GM23338 (cell line): Measurements from ENCODE around the gene AFF3. TPM values are rescaled to one million over a fixed set of nuclear protein-coding genes. Genes with fewer than 3 reads are reported as not detected.

Experiments
- ATAC-seq: fragments of 200-7000 bp; cut with Tn5 transposase; 3 replicates; pipeline ENCODE4 v1.9.1; 2020
- DNase-seq: peaks from one replicate; pipeline ENCODE4 v3.0.0-alpha.2; 2015; ENCODE audit warnings: low spot score
- H2AFZ ChIP-seq: fragments of 200-600 bp; sonication (generic); 2 replicates; pipeline ENCODE4 v1.8.0; 2016; ENCODE audit warnings: antibody characterized with exemption, mild to moderate bottlenecking, moderate library complexity
- H3F3A ChIP-seq: fragments of 200-600 bp; sonication (generic); replicated peaks from 2 replicates; pipeline ENCODE4 v1.8.0; 2017; ENCODE audit warnings: antibody characterized with exemption, mixed run types, low read depth
- H3K27ac ChIP-seq: fragments of 200-600 bp; sonication (generic); 2 replicates; pipeline ENCODE4 v1.6.1; 2016; ENCODE audit warnings: low read depth
- H3K27me3 ChIP-seq: fragments of 200-600 bp; sonication (generic); 2 replicates; pipeline ENCODE4 v1.8.0; 2016; ENCODE audit warnings: mild to moderate bottlenecking, mixed run types, moderate library complexity; ENCODE audit not compliant: insufficient read depth
- H3K36me3 ChIP-seq: fragments of 200-600 bp; sonication (generic); 2 replicates; pipeline ENCODE4 v1.8.0; 2016; ENCODE audit warnings: mild to moderate bottlenecking; ENCODE audit not compliant: insufficient read depth
- H3K4me1 ChIP-seq: fragments of 200-600 bp; sonication (generic); 2 replicates; pipeline ENCODE4 v1.8.0; 2016; ENCODE audit warnings: mild to moderate bottlenecking, moderate library complexity; ENCODE audit not compliant: insufficient read depth
- H3K4me2 ChIP-seq: fragments of 200-600 bp; sonication (generic); 2 replicates; pipeline ENCODE4 v1.7.1; 2017; ENCODE audit warnings: mixed run types
- H3K4me3 ChIP-seq: fragments of 200-600 bp; sonication (generic); 2 replicates; pipeline ENCODE4 v1.6.1; 2016; ENCODE audit warnings: mixed run types
- H3K79me2 ChIP-seq: fragments of 200-600 bp; sonication (generic); replicated peaks from 2 replicates; pipeline ENCODE4 v1.8.0; 2017; ENCODE audit warnings: mild to moderate bottlenecking; ENCODE audit not compliant: insufficient read depth
- H3K9me2 ChIP-seq: fragments of 200-600 bp; sonication (generic); 2 replicates; pipeline ENCODE4 v1.8.0; 2017; ENCODE audit not compliant: insufficient read depth
- H4K20me1 ChIP-seq: fragments of 200-600 bp; sonication (generic); replicated peaks from 2 replicates; pipeline ENCODE4 v1.8.0; 2017; ENCODE audit warnings: mild to moderate bottlenecking; ENCODE audit not compliant: insufficient read depth
- H3K27ac Mint-ChIP-seq: 2 replicates; pipeline ENCODE4 v1.8.0; 2020; ENCODE audit warnings: inconsistent platforms, mild to moderate bottlenecking, moderate library complexity, mixed read lengths
- H3K27me3 Mint-ChIP-seq: 3 replicates; pipeline ENCODE4 v1.8.0; 2022; ENCODE audit warnings: low read depth, mild to moderate bottlenecking, moderate library complexity, mixed read lengths, inconsistent platforms; ENCODE audit not compliant: insufficient read depth, poor library complexity
- H3K36me3 Mint-ChIP-seq: 3 replicates; pipeline ENCODE4 v1.8.0; 2021; ENCODE audit warnings: low read depth, mild to moderate bottlenecking, inconsistent platforms, moderate library complexity, mixed read lengths
- H3K4me1 Mint-ChIP-seq: 3 replicates; pipeline ENCODE4 v1.8.0; 2020; ENCODE audit warnings: mild to moderate bottlenecking, inconsistent platforms, mixed read lengths
- H3K4me3 Mint-ChIP-seq: 3 replicates; pipeline ENCODE4 v1.8.0; 2021; ENCODE audit warnings: moderate library complexity, mild to moderate bottlenecking, inconsistent platforms, mixed read lengths
- H3K9me3 Mint-ChIP-seq: 3 replicates; pipeline ENCODE4 v1.8.0; 2020; ENCODE audit warnings: moderate library complexity, mild to moderate bottlenecking, inconsistent platforms, mixed read lengths
- EZH2 ChIP-seq: fragments of 200-600 bp; sonication (generic); IDR thresholded peaks from one replicate; pipeline ENCODE4 v1.8.0; 2017; ENCODE audit warnings: antibody characterized with exemption, mild to moderate bottlenecking, low read depth; ENCODE audit not compliant: unreplicated experiment
- EZH2phosphoT487 ChIP-seq: fragments of 200-600 bp; sonication (generic); IDR thresholded peaks from one replicate; pipeline ENCODE4 v1.8.1; 2018; ENCODE audit warnings: antibody characterized with exemption; ENCODE audit not compliant: unreplicated experiment
- REST ChIP-seq: IDR thresholded peaks from one replicate; pipeline ENCODE4 v1.6.1; 2018; ENCODE audit warnings: antibody characterized with exemption; ENCODE audit not compliant: unreplicated experiment
- ZNF331 ChIP-seq: fragments of 250-450 bp; sonication (Bioruptor Pico); IDR thresholded peaks from 2 replicates; pipeline ENCODE4 v1.5.0; 2020; ENCODE audit warnings: low read depth, mild to moderate bottlenecking, moderate library complexity
- polyA plus RNA-seq: library from polyadenylated mRNA; unstranded; fragments of >200 nt; fragmentation: Nextera tagmentation; extraction: Ambion mirVana; gene quantifications from 2 replicates; pipeline ENCODE4 v1.2.1, GENCODE V29; 2016
- total RNA-seq: library from RNA; depleted of rRNA; stranded (reverse); fragments of >200 nt; shearing (Covaris generic); gene quantifications from 2 replicates; pipeline ENCODE4 v1.2.3, GENCODE V29; 2014
- TF ChIP-seq, protein P1 (sequence below): fragments of 250-450 bp; sonication (Bioruptor Pico); IDR thresholded peaks from 2 replicates; pipeline ENCODE4 v1.5.0; 2020; ENCODE audit warnings: mild to moderate bottlenecking, moderate library complexity

AFF3 gene
- total and polyA plus RNA-seq, 2 experiments from 2014 or later, result 0.73 to 1.4 TPM

DNA sequence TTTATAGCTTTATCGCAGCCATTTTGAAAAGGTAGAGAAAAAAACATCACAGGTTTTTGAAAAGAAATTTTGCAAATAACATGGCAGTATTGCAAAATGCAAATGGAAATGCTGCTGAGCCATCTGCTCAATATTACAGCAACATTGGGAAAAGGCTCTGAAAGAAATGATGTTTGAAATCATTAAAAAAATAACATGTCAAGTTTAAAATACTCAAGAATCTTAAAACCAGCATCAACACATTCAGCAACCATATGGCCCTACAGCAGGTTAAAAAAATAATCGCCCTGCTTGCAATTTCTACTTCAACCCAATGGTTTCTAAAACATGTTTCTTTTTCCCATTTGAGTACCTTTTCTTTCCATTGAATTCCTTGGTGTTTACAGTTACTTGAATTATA is 289.4 kb downstream of the AFF3 start (continued):
- TF ChIP-seq, protein P1, sequence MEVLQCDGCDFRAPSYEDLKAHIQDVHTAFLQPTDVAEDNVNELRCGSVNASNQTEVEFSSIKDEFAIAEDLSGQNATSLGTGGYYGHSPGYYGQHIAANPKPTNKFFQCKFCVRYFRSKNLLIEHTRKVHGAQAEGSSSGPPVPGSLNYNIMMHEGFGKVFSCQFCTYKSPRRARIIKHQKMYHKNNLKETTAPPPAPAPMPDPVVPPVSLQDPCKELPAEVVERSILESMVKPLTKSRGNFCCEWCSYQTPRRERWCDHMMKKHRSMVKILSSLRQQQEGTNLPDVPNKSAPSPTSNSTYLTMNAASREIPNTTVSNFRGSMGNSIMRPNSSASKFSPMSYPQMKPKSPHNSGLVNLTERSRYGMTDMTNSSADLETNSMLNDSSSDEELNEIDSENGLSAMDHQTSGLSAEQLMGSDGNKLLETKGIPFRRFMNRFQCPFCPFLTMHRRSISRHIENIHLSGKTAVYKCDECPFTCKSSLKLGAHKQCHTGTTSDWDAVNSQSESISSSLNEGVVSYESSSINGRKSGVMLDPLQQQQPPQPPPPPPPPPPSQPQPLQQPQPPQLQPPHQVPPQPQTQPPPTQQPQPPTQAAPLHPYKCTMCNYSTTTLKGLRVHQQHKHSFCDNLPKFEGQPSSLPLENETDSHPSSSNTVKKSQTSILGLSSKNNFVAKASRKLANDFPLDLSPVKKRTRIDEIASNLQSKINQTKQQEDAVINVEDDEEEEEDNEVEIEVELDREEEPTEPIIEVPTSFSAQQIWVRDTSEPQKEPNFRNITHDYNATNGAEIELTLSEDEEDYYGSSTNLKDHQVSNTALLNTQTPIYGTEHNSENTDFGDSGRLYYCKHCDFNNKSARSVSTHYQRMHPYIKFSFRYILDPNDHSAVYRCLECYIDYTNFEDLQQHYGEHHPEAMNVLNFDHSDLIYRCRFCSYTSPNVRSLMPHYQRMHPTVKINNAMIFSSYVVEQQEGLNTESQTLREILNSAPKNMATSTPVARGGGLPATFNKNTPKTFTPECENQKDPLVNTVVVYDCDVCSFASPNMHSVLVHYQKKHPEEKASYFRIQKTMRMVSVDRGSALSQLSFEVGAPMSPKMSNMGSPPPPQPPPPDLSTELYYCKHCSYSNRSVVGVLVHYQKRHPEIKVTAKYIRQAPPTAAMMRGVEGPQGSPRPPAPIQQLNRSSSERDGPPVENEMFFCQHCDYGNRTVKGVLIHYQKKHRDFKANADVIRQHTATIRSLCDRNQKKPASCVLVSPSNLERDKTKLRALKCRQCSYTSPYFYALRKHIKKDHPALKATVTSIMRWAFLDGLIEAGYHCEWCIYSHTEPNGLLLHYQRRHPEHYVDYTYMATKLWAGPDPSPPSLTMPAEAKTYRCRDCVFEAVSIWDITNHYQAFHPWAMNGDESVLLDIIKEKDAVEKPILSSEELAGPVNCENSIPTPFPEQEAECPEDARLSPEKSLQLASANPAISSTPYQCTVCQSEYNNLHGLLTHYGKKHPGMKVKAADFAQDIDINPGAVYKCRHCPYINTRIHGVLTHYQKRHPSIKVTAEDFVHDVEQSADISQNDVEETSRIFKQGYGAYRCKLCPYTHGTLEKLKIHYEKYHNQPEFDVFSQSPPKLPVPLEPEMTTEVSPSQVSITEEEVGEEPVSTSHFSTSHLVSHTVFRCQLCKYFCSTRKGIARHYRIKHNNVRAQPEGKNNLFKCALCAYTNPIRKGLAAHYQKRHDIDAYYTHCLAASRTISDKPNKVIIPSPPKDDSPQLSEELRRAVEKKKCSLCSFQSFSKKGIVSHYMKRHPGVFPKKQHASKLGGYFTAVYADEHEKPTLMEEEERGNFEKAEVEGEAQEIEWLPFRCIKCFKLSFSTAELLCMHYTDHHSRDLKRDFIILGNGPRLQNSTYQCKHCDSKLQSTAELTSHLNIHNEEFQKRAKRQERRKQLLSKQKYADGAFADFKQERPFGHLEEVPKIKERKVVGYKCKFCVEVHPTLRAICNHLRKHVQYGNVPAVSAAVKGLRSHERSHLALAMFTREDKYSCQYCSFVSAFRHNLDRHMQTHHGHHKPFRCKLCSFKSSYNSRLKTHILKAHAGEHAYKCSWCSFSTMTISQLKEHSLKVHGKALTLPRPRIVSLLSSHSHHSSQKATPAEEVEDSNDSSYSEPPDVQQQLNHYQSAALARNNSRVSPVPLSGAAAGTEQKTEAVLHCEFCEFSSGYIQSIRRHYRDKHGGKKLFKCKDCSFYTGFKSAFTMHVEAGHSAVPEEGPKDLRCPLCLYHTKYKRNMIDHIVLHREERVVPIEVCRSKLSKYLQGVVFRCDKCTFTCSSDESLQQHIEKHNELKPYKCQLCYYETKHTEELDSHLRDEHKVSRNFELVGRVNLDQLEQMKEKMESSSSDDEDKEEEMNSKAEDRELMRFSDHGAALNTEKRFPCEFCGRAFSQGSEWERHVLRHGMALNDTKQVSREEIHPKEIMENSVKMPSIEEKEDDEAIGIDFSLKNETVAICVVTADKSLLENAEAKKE (CRISPR knock-in tag), result no peak
- TF ChIP-seq EZH2 (no peak), ZNF331 (CRISPR knock-in tag) (no peak)

GRCh38 chr2:99852376-99852934 is 289.9 kb downstream of the AFF3 start:
- Mint-ChIP-seq H3K4me1 (no peaks in the 10 kb centered on the region), H3K27me3 (no peaks in the 10 kb centered on the region), H3K36me3 (no peaks in the 10 kb centered on the region), H3K27ac (no peak overlapping the region; the same call in 1 of the 2 replicates), H3K9me3 (no peaks in the 10 kb centered on the region), H3K4me3 (no peak overlapping the region)
- no peak for ATAC-seq
- no peak overlapping the region for H3K4me2 ChIP-seq
- no peaks in the 10 kb centered on the region for H3K79me2 ChIP-seq
- H3K27ac ChIP-seq, result no peak overlapping the region
- H3K4me3 ChIP-seq, result no peak overlapping the region
- no peaks in the 10 kb centered on the region for H3K9me2 ChIP-seq
- no peaks in the 10 kb centered on the region for H3K4me1 ChIP-seq
- H2AFZ ChIP-seq, result no peak overlapping the region
- no peaks in the 10 kb centered on the region for H3K36me3 ChIP-seq
- H3K27me3 ChIP-seq, result no peaks in the 10 kb centered on the region
- no peaks in the 10 kb centered on the region for H3F3A ChIP-seq
- no peak for DNase-seq
- no peaks in the 10 kb centered on the region for H4K20me1 ChIP-seq
- TF ChIP-seq, protein P1 (CRISPR knock-in tag), result no peak
- TF ChIP-seq EZH2phosphoT487, result no peak
- TF ChIP-seq REST, result no peak
